ENCODE results near the gene KRT24.

The KRT24 gene

DNA sequence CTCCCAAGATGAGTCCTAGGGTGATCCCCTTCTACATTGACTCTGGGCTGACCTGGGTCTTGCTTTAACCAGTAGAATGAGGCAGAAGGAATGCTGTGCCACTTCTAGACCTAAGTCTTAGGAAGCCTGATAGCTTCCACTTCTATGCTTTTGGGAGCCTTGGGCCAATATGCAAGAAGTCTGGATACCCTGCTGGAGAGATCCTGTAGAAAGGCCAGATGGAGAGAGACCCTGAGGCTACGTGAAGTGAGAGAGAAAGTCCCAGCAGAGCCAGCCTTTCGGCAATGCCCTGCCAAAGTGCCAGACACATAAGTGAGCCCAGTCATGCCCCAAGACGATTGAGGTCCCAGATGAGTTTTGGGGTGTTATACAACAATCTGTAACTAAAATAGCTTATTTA is 40.3 kb downstream of the KRT24 start:
- H3K9me3 ChIP-seq (ENCODE audit: control insufficient read depth in 1 of 2, low read length in 2 of 2), result no peaks in the 10 kb centered on the region
- no peak overlapping the region for H3K4me3 ChIP-seq (ENCODE audit: low read depth in 1 of 2, low read length in 2 of 2)
- no peak overlapping the region for H3K27ac ChIP-seq (ENCODE audit: low read length)
- H3K36me3 ChIP-seq (ENCODE audit: control insufficient read depth in 1 of 2, insufficient read depth in 2 of 2, low read length in 2 of 2), result no peaks in the 10 kb centered on the region
- peaks cover 0 to 7% of the 10 kb centered on the region in 2 donors for H3K4me1 ChIP-seq (ENCODE audit: control insufficient read depth in 1 of 2, insufficient read depth in 2 of 2, low read length in 2 of 2)
- no peaks in the 10 kb centered on the region for H3K27me3 ChIP-seq (ENCODE audit: low read depth, low read length)

GRCh38 chr17:40659911-40660310 is 43.6 kb downstream of the KRT24 start:
- no peaks in the 10 kb centered on the region for H3K27me3 ChIP-seq (ENCODE audit: low read depth, low read length)
- no peaks in the 10 kb centered on the region for H3K36me3 ChIP-seq (ENCODE audit: control insufficient read depth in 1 of 2, insufficient read depth in 2 of 2, low read length in 2 of 2)
- no peak overlapping the region for H3K27ac ChIP-seq (ENCODE audit: low read length)
- no peak overlapping the region for H3K4me3 ChIP-seq (ENCODE audit: low read depth in 1 of 2, low read length in 2 of 2)
- H3K9me3 ChIP-seq (ENCODE audit: control insufficient read depth in 1 of 2, low read length in 2 of 2), result no peaks in the 10 kb centered on the region
- peaks cover 0 to 3% of the 10 kb centered on the region in 2 donors for H3K4me1 ChIP-seq (ENCODE audit: control insufficient read depth in 1 of 2, insufficient read depth in 2 of 2, low read length in 2 of 2)

GRCh38 chr17:40658396-40658795 is 45.2 kb downstream of the KRT24 start:
- no peak overlapping the region for H3K4me3 ChIP-seq (ENCODE audit: low read depth in 1 of 2, low read length in 2 of 2)
- no peaks in the 10 kb centered on the region for H3K27me3 ChIP-seq (ENCODE audit: low read depth, low read length)
- H3K27ac ChIP-seq (ENCODE audit: low read length), result no peak overlapping the region
- no peaks in the 10 kb centered on the region for H3K36me3 ChIP-seq (ENCODE audit: control insufficient read depth in 1 of 2, insufficient read depth in 2 of 2, low read length in 2 of 2)
- H3K9me3 ChIP-seq (ENCODE audit: control insufficient read depth in 1 of 2, low read length in 2 of 2), result no peaks in the 10 kb centered on the region
- no peaks in the 10 kb centered on the region for H3K4me1 ChIP-seq (ENCODE audit: control insufficient read depth in 1 of 2, insufficient read depth in 2 of 2, low read length in 2 of 2)

GRCh38 chr17:40651939-40652338 is 51.6 kb downstream of the KRT24 start:
- H3K36me3 ChIP-seq (ENCODE audit: control insufficient read depth in 1 of 2, insufficient read depth in 2 of 2, low read length in 2 of 2), result peaks cover 0 to 8% of the 10 kb centered on the region in 2 donors
- H3K9me3 ChIP-seq (ENCODE audit: control insufficient read depth in 1 of 2, low read length in 2 of 2), result no peaks in the 10 kb centered on the region
- no peak overlapping the region for H3K4me3 ChIP-seq (ENCODE audit: low read depth in 1 of 2, low read length in 2 of 2)
- no peak overlapping the region for H3K27ac ChIP-seq (ENCODE audit: low read length)
- H3K27me3 ChIP-seq (ENCODE audit: low read depth, low read length), result no peaks in the 10 kb centered on the region
- H3K4me1 ChIP-seq (ENCODE audit: control insufficient read depth in 1 of 2, insufficient read depth in 2 of 2, low read length in 2 of 2), result peaks cover 0 to 5% of the 10 kb centered on the region in 2 donors

- Histone ChIP-seq H3K4me1 (ENCODE audit: control insufficient read depth in 1 of 2, insufficient read depth in 2 of 2, low read length in 2 of 2) (peaks cover 12 to 32% of the 10 kb centered on the region in 2 donors), H3K27me3 (ENCODE audit: low read depth, low read length) (no peaks in the 10 kb centered on the region), H3K4me3 (ENCODE audit: low read depth in 1 of 2, low read length in 2 of 2) (peak overlapping the region; percentile 91 to 96), H3K27ac (ENCODE audit: low read length) (peak overlapping the region; percentile 98), H3K36me3 (ENCODE audit: control insufficient read depth in 1 of 2, insufficient read depth in 2 of 2, low read length in 2 of 2) (peaks cover 6 to 14% of the 10 kb centered on the region in 2 donors), H3K9me3 (ENCODE audit: control insufficient read depth in 1 of 2, low read length in 2 of 2) (no peaks in the 10 kb centered on the region)
Observed at GRCh38 chr17:40648384-40648968, 55.1 kb downstream of the KRT24 start.

Measured in muscle layer of duodenum (tissue), 2 donors.